Endothelial cell (in vitro differentiated cells): ENCODE measurements around the gene FLYWCH1. TPM values are rescaled to one million over a fixed set of nuclear protein-coding genes. Genes with fewer than 3 reads are reported as not detected.
"Not testable (repeated sequence)": the region's sequence is repeated elsewhere in the genome, so short reads cannot be mapped to it uniquely, and the experiment has no call there.

Experiments
- DNase-seq: peaks from one replicate; pipeline ENCODE4 v3.0.0; 2021; ENCODE audit warnings: low spot score
- H3K27ac Mint-ChIP-seq: one replicate; pipeline ENCODE4 v1.8.0; 2021; ENCODE audit warnings: mixed read lengths, inconsistent platforms; ENCODE audit not compliant: unreplicated experiment
- H3K27me3 Mint-ChIP-seq: one replicate; pipeline ENCODE4 v1.8.0; 2021; ENCODE audit warnings: mild to moderate bottlenecking, moderate library complexity, mixed read lengths, inconsistent platforms; ENCODE audit not compliant: unreplicated experiment
- H3K36me3 Mint-ChIP-seq: one replicate; pipeline ENCODE4 v1.8.0; 2021; ENCODE audit warnings: mild to moderate bottlenecking, low read depth, mixed read lengths, inconsistent platforms; ENCODE audit not compliant: unreplicated experiment
- H3K4me1 Mint-ChIP-seq: one replicate; pipeline ENCODE4 v1.8.0; 2021; ENCODE audit warnings: mild to moderate bottlenecking, mixed read lengths, inconsistent platforms; ENCODE audit not compliant: unreplicated experiment
- H3K4me3 Mint-ChIP-seq: one replicate; pipeline ENCODE4 v1.8.0; 2021; ENCODE audit warnings: mild to moderate bottlenecking, mixed read lengths, inconsistent platforms; ENCODE audit not compliant: unreplicated experiment
- H3K9me3 Mint-ChIP-seq: one replicate; pipeline ENCODE4 v1.8.0; 2021; ENCODE audit warnings: mixed read lengths, inconsistent platforms; ENCODE audit not compliant: unreplicated experiment
- total RNA-seq: library from RNA; stranded (reverse); fragmentation: NEBNext Ultra II Directional; extraction: Animal tissue kit (Norgen Biotek cat#: 25700); gene quantifications from one replicate; pipeline ENCODE4 v1.2.1, GENCODE V29; 2021; ENCODE audit not compliant: unreplicated experiment
- TF ChIP-seq, protein P1 (sequence below): fragments of 200-600 bp; sonication (generic); IDR thresholded peaks from one replicate; pipeline ENCODE4 v1.5.0; 2021; ENCODE audit warnings: antibody characterized with exemption; ENCODE audit not compliant: unreplicated experiment

The FLYWCH1 gene
- total RNA-seq, 1 donor from 2014 or later, result 50.8 TPM

DNA sequence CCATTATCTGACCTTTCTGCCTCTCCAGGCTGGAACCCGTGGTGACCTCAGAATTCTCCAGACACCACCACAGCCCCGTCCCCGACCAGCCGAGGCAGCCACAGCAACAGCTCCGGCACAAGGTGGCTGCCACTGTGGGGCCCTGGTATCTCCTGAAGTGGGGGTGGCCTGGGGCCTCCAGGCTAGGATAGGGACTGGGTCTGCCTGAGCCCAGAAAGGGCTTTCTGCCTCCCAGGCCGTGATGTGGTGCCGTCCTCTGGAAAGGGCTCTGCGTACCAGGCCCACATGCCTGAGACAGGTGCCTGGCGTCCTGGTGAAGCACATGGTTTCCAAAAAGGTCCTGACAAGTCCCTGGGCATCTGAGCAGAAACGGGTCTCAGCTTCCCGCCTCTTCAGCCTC lies 17.1 kb downstream of the FLYWCH1 start:
- Mint-ChIP-seq H3K9me3 (no peaks in the 10 kb centered on the region), H3K27me3 (peaks cover 8% of the 10 kb centered on the region), H3K27ac (no peak overlapping the region), H3K36me3 (peaks cover 24% of the 10 kb centered on the region), H3K4me3 (no peak overlapping the region), H3K4me1 (peaks cover 11% of the 10 kb centered on the region)
- no peak for DNase-seq
- TF ChIP-seq, protein P1, sequence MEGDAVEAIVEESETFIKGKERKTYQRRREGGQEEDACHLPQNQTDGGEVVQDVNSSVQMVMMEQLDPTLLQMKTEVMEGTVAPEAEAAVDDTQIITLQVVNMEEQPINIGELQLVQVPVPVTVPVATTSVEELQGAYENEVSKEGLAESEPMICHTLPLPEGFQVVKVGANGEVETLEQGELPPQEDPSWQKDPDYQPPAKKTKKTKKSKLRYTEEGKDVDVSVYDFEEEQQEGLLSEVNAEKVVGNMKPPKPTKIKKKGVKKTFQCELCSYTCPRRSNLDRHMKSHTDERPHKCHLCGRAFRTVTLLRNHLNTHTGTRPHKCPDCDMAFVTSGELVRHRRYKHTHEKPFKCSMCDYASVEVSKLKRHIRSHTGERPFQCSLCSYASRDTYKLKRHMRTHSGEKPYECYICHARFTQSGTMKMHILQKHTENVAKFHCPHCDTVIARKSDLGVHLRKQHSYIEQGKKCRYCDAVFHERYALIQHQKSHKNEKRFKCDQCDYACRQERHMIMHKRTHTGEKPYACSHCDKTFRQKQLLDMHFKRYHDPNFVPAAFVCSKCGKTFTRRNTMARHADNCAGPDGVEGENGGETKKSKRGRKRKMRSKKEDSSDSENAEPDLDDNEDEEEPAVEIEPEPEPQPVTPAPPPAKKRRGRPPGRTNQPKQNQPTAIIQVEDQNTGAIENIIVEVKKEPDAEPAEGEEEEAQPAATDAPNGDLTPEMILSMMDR, result no peak

DNA sequence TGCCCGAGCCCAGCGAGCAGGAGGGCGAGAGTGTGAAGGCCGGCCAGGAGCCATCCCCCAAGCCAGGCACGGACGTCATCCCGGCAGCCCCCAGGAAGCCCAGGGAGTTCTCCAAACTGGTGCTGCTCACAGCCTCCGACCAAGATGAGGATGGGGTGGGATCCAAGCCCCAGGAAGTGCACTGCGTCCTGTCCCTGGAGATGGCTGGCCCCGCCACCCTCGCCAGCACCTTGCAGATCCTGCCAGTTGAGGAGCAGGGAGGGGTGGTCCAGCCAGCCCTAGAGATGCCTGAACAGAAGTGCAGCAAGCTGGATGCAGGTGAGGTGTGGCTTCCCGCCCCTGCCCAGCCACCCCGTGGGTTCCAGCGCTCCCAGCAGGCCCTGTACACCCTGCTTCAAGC lies 18.0 kb downstream of the FLYWCH1 start:
- TF ChIP-seq, protein P1, result no peak
- Mint-ChIP-seq H3K4me1 (peaks cover 11% of the 10 kb centered on the region), H3K27ac (no peak overlapping the region), H3K27me3 (peaks cover 14% of the 10 kb centered on the region), H3K4me3 (no peak overlapping the region), H3K36me3 (peaks cover 32% of the 10 kb centered on the region), H3K9me3 (no peaks in the 10 kb centered on the region)
- no peak for DNase-seq

DNA sequence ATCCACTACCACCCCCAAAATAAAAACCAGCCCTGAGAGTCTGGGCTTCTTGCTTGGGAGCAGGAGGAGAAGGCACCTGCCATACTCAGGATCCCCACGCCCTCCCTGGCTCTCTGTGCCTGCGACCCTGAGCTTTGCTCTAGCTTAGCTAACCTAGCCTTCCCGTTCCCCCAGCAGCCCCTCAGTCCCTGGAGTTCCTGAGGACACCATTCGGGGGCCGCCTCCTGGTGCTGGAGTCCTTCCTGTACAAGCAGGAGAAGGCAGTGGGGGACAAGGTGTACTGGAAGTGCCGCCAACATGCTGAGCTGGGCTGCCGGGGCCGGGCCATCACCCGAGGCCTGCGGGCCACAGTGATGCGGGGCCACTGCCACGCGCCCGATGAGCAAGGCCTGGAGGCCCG lies 18.5 kb downstream of the FLYWCH1 start:
- Mint-ChIP-seq H3K4me1 (peaks cover 11% of the 10 kb centered on the region), H3K27me3 (peaks cover 14% of the 10 kb centered on the region), H3K36me3 (peaks cover 32% of the 10 kb centered on the region), H3K4me3 (no peak overlapping the region), H3K27ac (no peak overlapping the region), H3K9me3 (no peaks in the 10 kb centered on the region)
- TF ChIP-seq, protein P1, result no peak
- DNase-seq, result no peak

DNA sequence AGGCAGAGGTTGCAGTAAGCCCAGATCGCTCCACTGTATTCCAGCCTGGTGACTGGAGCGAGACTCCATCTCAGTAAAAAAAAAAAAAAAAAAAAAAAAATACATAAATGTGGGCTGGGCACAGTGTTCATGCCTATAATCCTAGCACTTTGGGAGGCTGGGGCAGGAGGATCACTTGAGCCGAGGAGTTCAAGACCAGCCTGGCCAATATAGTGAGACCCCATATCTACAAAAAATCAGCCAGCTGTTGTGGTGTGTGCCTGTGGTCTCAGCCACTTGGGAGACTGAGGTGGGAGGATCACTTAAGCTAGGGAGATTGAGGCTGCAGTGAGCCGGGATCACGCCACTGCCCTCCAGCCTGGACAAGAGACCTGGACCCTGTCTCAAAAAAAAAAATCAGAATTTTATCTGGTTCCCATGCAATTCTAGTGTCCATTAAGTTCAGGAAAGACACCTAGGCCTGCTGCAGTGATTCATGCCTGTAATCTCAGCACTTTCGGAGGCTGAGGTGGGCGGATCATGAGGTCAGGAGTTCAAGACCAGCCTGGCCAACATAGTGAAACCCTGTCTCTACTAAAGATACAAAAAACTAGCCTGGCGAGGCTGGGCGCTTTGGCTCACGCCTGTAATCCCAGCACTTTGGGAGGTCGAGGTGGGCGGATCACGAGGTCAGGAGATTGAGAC lies 19.6 kb downstream of the FLYWCH1 start:
- not testable (repeated sequence) for H3K9me3 Mint-ChIP-seq, DNase-seq, H3K4me1 Mint-ChIP-seq, H3K4me3 Mint-ChIP-seq, H3K27ac Mint-ChIP-seq
- Mint-ChIP-seq H3K36me3 (peaks cover 37% of the 10 kb centered on the region), H3K27me3 (peaks cover 16% of the 10 kb centered on the region)

DNA sequence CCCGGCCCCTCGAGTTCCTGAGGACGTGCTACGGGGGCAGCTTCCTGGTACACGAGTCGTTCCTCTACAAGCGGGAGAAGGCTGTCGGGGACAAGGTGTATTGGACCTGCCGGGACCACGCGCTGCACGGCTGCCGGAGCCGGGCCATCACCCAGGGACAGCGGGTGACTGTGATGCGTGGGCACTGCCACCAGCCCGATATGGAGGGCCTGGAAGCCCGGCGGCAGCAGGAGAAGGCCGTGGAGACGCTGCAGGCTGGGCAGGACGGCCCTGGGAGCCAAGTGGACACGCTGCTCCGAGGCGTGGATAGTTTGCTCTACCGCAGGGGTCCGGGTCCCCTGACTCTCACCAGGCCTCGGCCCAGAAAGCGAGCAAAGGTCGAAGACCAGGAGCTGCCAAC lies 21.4 kb downstream of the FLYWCH1 start:
- DNase-seq, result no peak
- Mint-ChIP-seq H3K9me3 (no peaks in the 10 kb centered on the region), H3K36me3 (peaks cover 22% of the 10 kb centered on the region), H3K4me3 (no peak overlapping the region), H3K4me1 (no peaks in the 10 kb centered on the region), H3K27ac (no peak overlapping the region), H3K27me3 (peaks cover 12% of the 10 kb centered on the region)
- TF ChIP-seq, protein P1, result no peak
